SH-SY5Y (cell line): Measurements from ENCODE around the gene ALG8.

Experiments
- GATA2 ChIP-seq: IDR thresholded peaks from 2 replicates; pipeline ENCODE4 v1.6.1; 2011; ENCODE audit warnings: mild to moderate bottlenecking, low read depth, low read length
- GATA3 ChIP-seq: IDR thresholded peaks from 2 replicates; pipeline ENCODE4 v1.6.1; 2011; ENCODE audit warnings: low read depth, mild to moderate bottlenecking, low read length, moderate library complexity

DNA sequence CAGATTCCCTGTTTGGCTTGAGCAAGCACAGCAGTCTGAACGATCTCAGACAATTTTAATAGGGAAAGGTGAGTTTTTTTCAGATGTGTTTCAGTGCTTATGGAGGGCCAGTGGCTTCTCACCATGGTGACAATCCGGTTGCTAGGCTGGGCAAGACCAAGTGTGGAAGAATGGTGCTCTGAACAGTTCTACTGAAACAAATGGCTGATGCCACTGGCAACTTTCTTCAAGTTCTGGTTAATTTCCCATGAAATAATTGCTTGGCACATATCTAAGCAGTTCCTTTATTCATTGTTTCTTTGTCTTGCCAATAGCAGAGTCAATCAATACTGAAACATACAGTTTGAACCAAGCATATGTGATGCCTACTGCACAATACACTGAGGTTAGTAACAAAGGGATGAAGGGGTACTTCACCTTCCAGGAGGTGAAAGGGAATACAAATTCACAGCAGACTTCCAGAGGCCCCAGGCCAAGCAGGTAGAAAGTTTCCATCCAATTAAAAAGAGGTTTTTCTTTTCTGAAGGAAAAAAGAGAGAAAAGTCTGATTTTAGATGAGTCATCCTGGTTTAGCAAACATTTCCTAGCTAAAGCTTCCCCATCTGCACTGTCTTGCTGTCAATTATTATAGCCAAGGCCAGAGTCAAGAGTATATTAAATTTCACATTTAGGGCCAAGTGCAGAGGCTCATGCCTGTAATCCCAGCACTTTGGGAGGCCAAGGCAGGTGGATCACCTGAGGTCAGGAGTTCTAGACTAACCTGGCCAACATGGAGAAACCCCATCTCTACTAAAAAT is 38.6 kb downstream of the ALG8 start:
- TF ChIP-seq GATA3 (no peak), GATA2 (no peak)
